K562 (cell line): ENCODE data around the gene ZNHIT6. TPM values are rescaled to one million over a fixed set of nuclear protein-coding genes. Genes with fewer than 3 reads are reported as not detected.

ENCODE experiments used
- ATAC-seq: fragments of 200-7000 bp; cut with Tn5 transposase; 3 replicates; pipeline ENCODE4 v1.9.1; 2020; ENCODE audit warnings: moderate library complexity
- BruUV-seq: library from RNA; stranded (reverse); fragments of 400-500 nt; replicated peaks from 2 replicates; lab custom pipeline; 2021; lab: Mats Ljungman, UMichigan
- CTCF ChIA-PET: fragments of 300-600 bp; formaldehyde crosslinking; extraction: SDS; loops from one replicate; lab custom pipeline; 2021; ENCODE audit warnings: low intra/inter-chr PET ratio; lab: Yijun Ruan, JAX
- POLR2A ChIA-PET: fragments of 300-600, 350-650 bp; sonication (Branson Sonifier 250); formaldehyde crosslinking; extraction: SDS; loops from one replicate; lab custom pipeline; 2021; ENCODE audit warnings: antibody characterized with exemption, inconsistent platforms; lab: Yijun Ruan, JAX
- DNase-seq, 4 experiments: peaks; one replicate each; pipeline versions ENCODE4 v3.0.0 to v3.0.0-alpha.2; 2011 to 2018; ENCODE audit warnings: low spot score in 3 of 4, mixed read lengths in 3 of 4; ENCODE audit errors: extremely low read depth in 1 of 4
- FAIRE-seq: peaks from 2 replicates; lab custom pipeline; 2011; peaks lifted over from hg19 to GRCh38; lab: Jason Lieb, UNC
- H2AFZ ChIP-seq: 2 replicates; pipeline ENCODE4 v1.6.0; 2011; ENCODE audit warnings: low read depth, low read length, control low read depth, inconsistent platforms
- H3K27ac ChIP-seq: fragments of 200-600 bp; 3 replicates; pipeline ENCODE4 v1.8.0; 2011; ENCODE audit warnings: low read depth, mild to moderate bottlenecking, control low read depth, inconsistent platforms, low read length, moderate library complexity, mixed read lengths; ENCODE audit errors: extremely low read depth
- H3K27me3 ChIP-seq, 2 experiments: fragments of 300-600 bp in 1 of 2; 2 replicates in 1 of 2; 3 replicates in 1 of 2; pipeline versions ENCODE4 v1.6.0 to v1.8.0; 2011; ENCODE audit warnings: inconsistent platforms in 2 of 2, low read length in 2 of 2, mild to moderate bottlenecking in 1 of 2, mixed read lengths in 1 of 2, moderate library complexity in 1 of 2; ENCODE audit not compliant: control insufficient read depth in 2 of 2, insufficient read depth in 2 of 2
- H3K36me3 ChIP-seq: fragments of 300-600 bp; 3 replicates; pipeline ENCODE4 v1.8.0; 2011; ENCODE audit warnings: mild to moderate bottlenecking, low read length, inconsistent platforms; ENCODE audit not compliant: control insufficient read depth, insufficient read depth
- H3K4me1 ChIP-seq, 2 experiments: fragments of 200-600 bp in 1 of 2; replicated peaks in 1 of 2; 2 replicates in 1 of 2; 3 replicates in 1 of 2; pipeline versions ENCODE4 v1.5.1 to v1.8.0; 2011; ENCODE audit warnings: inconsistent platforms in 2 of 2, low read length in 2 of 2, mild to moderate bottlenecking in 1 of 2, mixed read lengths in 1 of 2, moderate library complexity in 1 of 2; ENCODE audit not compliant: control insufficient read depth in 2 of 2, insufficient read depth in 2 of 2
- H3K4me2 ChIP-seq: 2 replicates; pipeline ENCODE4 v1.6.1; 2011; ENCODE audit warnings: low read length, control low read depth, inconsistent platforms, mixed read lengths; ENCODE audit not compliant: insufficient read depth
- H3K4me3 ChIP-seq: fragments of 200-600 bp; sonication (generic), shearing (Covaris generic); 2 replicates; pipeline ENCODE4 v1.5.1; 2016; ENCODE audit warnings: control low read depth, inconsistent platforms
- H3K79me2 ChIP-seq: fragments of 200-600 bp; 3 replicates; pipeline ENCODE4 v1.8.0; 2011; ENCODE audit warnings: low read length, inconsistent platforms; ENCODE audit not compliant: control insufficient read depth, insufficient read depth
- H3K9ac ChIP-seq, 2 experiments: 2 replicates each; pipeline versions ENCODE4 v1.6.0 to v1.6.1; 2011; ENCODE audit warnings: low read depth in 2 of 2, low read length in 2 of 2, control low read depth in 1 of 2, inconsistent platforms in 1 of 2, mild to moderate bottlenecking in 1 of 2, mixed read lengths in 1 of 2; ENCODE audit not compliant: insufficient read depth in 1 of 2
- H3K9me1 ChIP-seq: one replicate; pipeline ENCODE4 v1.6.0; 2011; ENCODE audit warnings: inconsistent platforms, mild to moderate bottlenecking, low read length, moderate library complexity; ENCODE audit not compliant: control insufficient read depth, insufficient read depth
- H3K9me3 ChIP-seq: replicated peaks from 2 replicates; pipeline ENCODE4 v1.5.1; 2011; ENCODE audit warnings: low read depth, low read length, inconsistent platforms; ENCODE audit not compliant: control insufficient read depth, insufficient read depth
- H4K20me1 ChIP-seq: replicated peaks from 2 replicates; pipeline ENCODE4 v1.6.1; 2011; ENCODE audit warnings: low read length, inconsistent platforms, mixed read lengths; ENCODE audit not compliant: control insufficient read depth, insufficient read depth
- FOXP4 ChIP-seq: sonication (generic); formaldehyde crosslinking; IDR thresholded peaks from 2 replicates; pipeline ENCODE4 v1.8.0; 2022; ENCODE audit warnings: mild to moderate bottlenecking, missing genetic modification reagents, borderline replicate concordance
- GATA2 ChIP-seq: sonication (generic); formaldehyde crosslinking; IDR thresholded peaks from 2 replicates; pipeline ENCODE4 v1.4.0; 2020; ENCODE audit warnings: mild to moderate bottlenecking, missing genetic modification reagents
- IRF2 ChIP-seq: sonication (generic); formaldehyde crosslinking; IDR thresholded peaks from 2 replicates; pipeline ENCODE4 v1.8.1; 2022; ENCODE audit warnings: mild to moderate bottlenecking, missing genetic modification reagents
- KDM2B ChIP-seq: fragments of 250-450 bp; sonication (Bioruptor Pico); IDR thresholded peaks from 2 replicates; pipeline ENCODE4 v1.8.0; 2021; ENCODE audit warnings: mild to moderate bottlenecking, moderate library complexity
- NFATC3 ChIP-seq: fragments of 450-650 bp; IDR thresholded peaks from 2 replicates; pipeline ENCODE4 v1.6.1; 2017; ENCODE audit warnings: mild to moderate bottlenecking
- RAD51 ChIP-seq: fragments of 450-650 bp; IDR thresholded peaks from 2 replicates; pipeline ENCODE4 v1.7.1; 2016; ENCODE audit warnings: low read depth, mild to moderate bottlenecking, borderline replicate concordance
- RBM14 ChIP-seq: fragments of 200-400 bp; formaldehyde crosslinking; IDR thresholded peaks from 2 replicates; pipeline ENCODE4 v1.6.1; 2018; ENCODE audit warnings: low read depth, mild to moderate bottlenecking, low read length, moderate library complexity, borderline replicate concordance; ENCODE audit not compliant: insufficient read depth
- SNAPC5 ChIP-seq: fragments of 250-450 bp; sonication (Bioruptor Pico); IDR thresholded peaks from 2 replicates; pipeline ENCODE4 v1.8.0; 2021; ENCODE audit warnings: moderate library complexity, mild to moderate bottlenecking, inconsistent platforms
- UBTF ChIP-seq, 2 experiments: IDR thresholded peaks; 2 replicates each; pipeline ENCODE4 v1.6.1; 2012; ENCODE audit warnings: improper control_type of control experiment in 2 of 2, low read depth in 2 of 2, low read length in 2 of 2, borderline replicate concordance in 1 of 2
- ZBTB7A ChIP-seq: IDR thresholded peaks from 2 replicates; pipeline ENCODE4 v1.6.1; 2011; ENCODE audit warnings: low read depth, mild to moderate bottlenecking, low read length, moderate library complexity, borderline replicate concordance; ENCODE audit not compliant: control insufficient read depth
- ZNF133 ChIP-seq: fragments of 250-450 bp; sonication (Bioruptor Pico); IDR thresholded peaks from 2 replicates; pipeline ENCODE4 v1.4.0; 2020; ENCODE audit warnings: mild to moderate bottlenecking
- ZNF316 ChIP-seq: fragments of 450-650 bp; IDR thresholded peaks from 2 replicates; pipeline ENCODE4 v1.6.1; 2016
- WGBS: fragments of 100-300 bp; shearing (Covaris generic); methylation state at CpG from one replicate; pipeline ENCODE4 v1.1.6; 2016; ENCODE audit warnings: low coverage, mixed read lengths; ENCODE audit not compliant: insufficient coverage; ENCODE audit errors: missing lambda C conversion rate; 5-methylcytosine and 5-hydroxymethylcytosine counted together
- in situ Hi-C: fragments of 300-500 bp; cut with MboI; formaldehyde crosslinking; loops from 4 replicates; pipeline ENCODE4 v1.15.0; 2018; ENCODE audit warnings: inconsistent platforms, mixed read lengths
- intact Hi-C: fragments of 100-400 bp; cut with micrococcal nuclease; formaldehyde crosslinking; loops from 2 replicates; pipeline ENCODE4 v1.14.2; 2022
- polyA plus RNA-seq, 8 experiments: library from polyadenylated mRNA; depleted of rRNA in 4 of 8; stranded (reverse) in 5 of 8; unstranded in 3 of 8; fragments of >200 nt; fragmentation: Nextera tagmentation in 2 of 8; fragmentation: Illumina TruSeq in 1 of 8; extraction: Ambion mirVana in 2 of 8; extraction: Trizol in 1 of 8; gene quantifications; 2 replicates each; pipeline versions ENCODE4 v1.2.1 to v1.2.3, GENCODE V29; 2011 to 2014; ENCODE audit warnings: inconsistent platforms in 1 of 8, missing spikeins in 1 of 8
- total RNA-seq, 7 experiments: library from RNA; depleted of rRNA in 6 of 7; stranded (reverse); fragments of >200 nt in 6 of 7; fragmentation: Illumina TruSeq in 2 of 7; extraction: Trizol in 2 of 7; gene quantifications; 2 replicates each; pipeline versions ENCODE4 v1.2.1 to v1.2.3, GENCODE V29; 2011 to 2021; ENCODE audit warnings: low replicate concordance in 1 of 7
- TF ChIP-seq, protein P1 (sequence below): fragments of 450-650 bp; formaldehyde crosslinking; IDR thresholded peaks from 2 replicates; pipeline ENCODE4 v1.4.0; 2020; ENCODE audit warnings: mild to moderate bottlenecking, moderate library complexity

The ZNHIT6 gene
- total and polyA plus RNA-seq, 9 of the 15 experiments (the other 6 are each of a cell fraction or from before 2014, with no cell fraction given) = 15.4 to 37.6 (median 21.7) TPM

DNA sequence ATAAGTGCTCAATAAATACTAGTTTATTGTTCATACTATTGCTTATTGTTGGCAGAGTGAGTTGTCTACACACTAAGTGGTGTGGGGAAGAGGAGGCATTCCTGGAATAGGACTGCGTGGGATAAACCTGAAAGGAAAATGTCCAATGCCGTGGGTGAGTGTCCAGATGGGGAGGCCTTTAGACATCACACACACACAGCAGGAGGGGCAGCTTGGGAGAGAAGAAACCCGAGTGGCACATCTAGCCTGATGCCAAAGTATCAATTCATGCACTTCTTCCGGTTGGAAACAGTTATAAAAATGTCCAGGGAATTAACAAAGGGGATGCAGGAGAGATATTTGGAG lies 100.3 kb downstream of the ZNHIT6 start:
- no peak for DNase-seq
- Histone ChIP-seq H3K36me3 (no peaks in the 10 kb centered on the region), H3K9ac (no peak overlapping the region), H3K4me2 (no peak overlapping the region), H4K20me1 (no peaks in the 10 kb centered on the region), H3K9me1 (no peaks in the 10 kb centered on the region), H3K27ac (no peak overlapping the region), H3K27me3 (peaks cover 0 to 5% of the 10 kb centered on the region in 2 experiments; a peak in 2 of 5 replicates), H2AFZ (no peak overlapping the region), H3K4me1 (peaks cover 0 to 4% of the 10 kb centered on the region in 2 experiments; a peak in 1 of 5 replicates), H3K9me3 (no peaks in the 10 kb centered on the region), H3K79me2 (no peaks in the 10 kb centered on the region), H3K4me3 (no peak overlapping the region)
- ChIA-PET CTCF (no interaction called here), POLR2A (no interaction called here)
- 2% methylated on average over 4 of the region's 4 CpGs for WGBS
- in situ Hi-C loops (no loop called here), intact Hi-C loops (no loop called here)
- no peak for FAIRE-seq
- BruUV-seq = no TSS peak
- TF ChIP-seq, protein P1, sequence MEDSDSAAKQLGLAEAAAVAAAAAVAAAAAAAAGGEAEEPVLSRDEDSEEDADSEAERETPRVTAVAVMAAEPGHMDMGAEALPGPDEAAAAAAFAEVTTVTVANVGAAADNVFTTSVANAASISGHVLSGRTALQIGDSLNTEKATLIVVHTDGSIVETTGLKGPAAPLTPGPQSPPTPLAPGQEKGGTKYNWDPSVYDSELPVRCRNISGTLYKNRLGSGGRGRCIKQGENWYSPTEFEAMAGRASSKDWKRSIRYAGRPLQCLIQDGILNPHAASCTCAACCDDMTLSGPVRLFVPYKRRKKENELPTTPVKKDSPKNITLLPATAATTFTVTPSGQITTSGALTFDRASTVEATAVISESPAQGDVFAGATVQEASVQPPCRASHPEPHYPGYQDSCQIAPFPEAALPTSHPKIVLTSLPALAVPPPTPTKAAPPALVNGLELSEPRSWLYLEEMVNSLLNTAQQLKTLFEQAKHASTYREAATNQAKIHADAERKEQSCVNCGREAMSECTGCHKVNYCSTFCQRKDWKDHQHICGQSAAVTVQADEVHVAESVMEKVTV (CRISPR knock-in tag) = no peak
- TF ChIP-seq SNAPC5 = no peak
- TF ChIP-seq GATA2 (CRISPR knock-in tag) = no peak
- no peak for TF ChIP-seq UBTF (IDR thresholded peaks at IDR 0.05; ENCODE audit: borderline replicate concordance in 1 of 2, low read depth in 2 of 2, low read length in 2 of 2)
- TF ChIP-seq IRF2 (CRISPR knock-in tag) = no peak
- TF ChIP-seq ZBTB7A = no peak
- TF ChIP-seq RAD51 = no peak
- no peak for TF ChIP-seq FOXP4 (CRISPR knock-in tag)
- no peak for TF ChIP-seq RBM14
- TF ChIP-seq ZNF133 (CRISPR knock-in tag) = no peak
- no peak for TF ChIP-seq ZNF316
- no peak for TF ChIP-seq KDM2B (CRISPR knock-in tag)
- TF ChIP-seq NFATC3 = no peak
- no peak for ATAC-seq
